Ovary (tissue), 9 donors: Measurements from ENCODE around the gene PFKL. TPM values are rescaled to one million over a fixed set of nuclear protein-coding genes. Genes with fewer than 3 reads are reported as not detected.
A peak's percentile ranks its signal among the peaks of the same experiment; 100 is the strongest.

Experiments used
- DNase-seq, 5 donors: peaks; one replicate each; pipeline ENCODE4 v3.0.0-alpha.2; 2019 to 2020
- H3K27ac ChIP-seq, 2 donors: fragments of 200-600 bp; one replicate each; pipeline versions ENCODE4 v1.5.1 to v1.8.0; 2019 to 2022
- H3K27me3 ChIP-seq: fragments of 200-600 bp; one replicate; pipeline ENCODE4 v1.8.0; 2022
- H3K36me3 ChIP-seq: fragments of 200-600 bp; sonication (generic); one replicate; pipeline ENCODE4 v1.5.1; 2019
- H3K4me1 ChIP-seq: one replicate; pipeline ENCODE4 v1.8.1; 2013; ENCODE audit warnings: mild to moderate bottlenecking, moderate library complexity; ENCODE audit not compliant: insufficient read depth
- H3K4me3 ChIP-seq: fragments of 200-600 bp; sonication (generic); one replicate; pipeline ENCODE4 v1.5.1; 2017
- H3K9me3 ChIP-seq, 2 donors: fragments of 200-600 bp in 1 of 2; sonication (generic) in 1 of 2; one replicate each; pipeline versions ENCODE4 v1.5.1 to v1.8.1; 2013 to 2019; ENCODE audit warnings: mild to moderate bottlenecking in 1 of 2, moderate library complexity in 1 of 2
- CTCF ChIP-seq, 3 donors: fragments of 450-650 bp in 2 of 3; fragments of 200-600 bp in 1 of 3; IDR thresholded peaks; one replicate each; pipeline versions ENCODE4 v1.5.1 to v1.8.0; 2016 to 2022; ENCODE audit warnings: antibody characterized with exemption in 3 of 3, mild to moderate bottlenecking in 1 of 3
- EP300 ChIP-seq: sonication (generic); formaldehyde crosslinking; IDR thresholded peaks from one replicate; pipeline ENCODE4 v1.6.1; 2017; ENCODE audit warnings: antibody characterized with exemption
- POLR2A ChIP-seq: fragments of 450-650 bp; IDR thresholded peaks from one replicate; pipeline ENCODE4 v1.6.1; 2017; ENCODE audit warnings: antibody characterized with exemption, mild to moderate bottlenecking, moderate library complexity
- WGBS, 3 donors: extraction: QIAGEN DNeasy Blood & Tissue Kit in 1 of 3; methylation state at CpG; one replicate each; pipeline versions ENCODE4 v1.1.5 to v1.1.7; 2013 to 2017; 5-methylcytosine and 5-hydroxymethylcytosine counted together
- intact Hi-C, 4 donors: fragments of 100-400 bp; cut with DNase I; formaldehyde crosslinking; loops; one replicate each; pipeline versions ENCODE4 v1.11.0 to v1.15.1; 2022 to 2023
- polyA plus RNA-seq, 2 donors: library from polyadenylated mRNA; stranded (reverse); fragments of 200-250 nt in 1 of 2; fragments of 350-450 nt in 1 of 2; fragmentation: Illumina TruSeq in 1 of 2; extraction: RNeasy Lipid Tissue Mini Kit (QIAGEN cat#74804) in 1 of 2; gene quantifications; one replicate each; pipeline ENCODE4 v1.2.3, GENCODE V29; 2013 to 2014
- total RNA-seq, 7 donors: library from RNA; depleted of rRNA in 2 of 7; stranded (reverse); fragments of >200 nt in 2 of 7; fragmentation: NEBNext Ultra II Directional in 3 of 7; extraction: Animal tissue kit (Norgen Biotek cat#: 25700) in 3 of 7; gene quantifications; one replicate each; pipeline versions ENCODE4 v1.1.0 to v1.2.4, GENCODE V29; 2016 to 2023
- donor health status: DM: no; HTN: no; CAD: no; lungs with moderate emphysema.
- donor health status: DM: no; HTN: no; CAD: no.
- donor health status: Bipolar disorder and iron deficiency.
- donor health status: DM: yes; HTN: yes; CAD: no.
- donor health status: DM: no; HTN: no; CAD: no.
- donor health status: DM: yes; HTN: yes; CAD: no.

The PFKL gene
- total and polyA plus RNA-seq, 9 donors, result 12.6 to 104 (median 81.8) TPM

- H3K27ac ChIP-seq, result no peak overlapping the region
- intact Hi-C loops, result no loop called here
- no peak overlapping the region for H3K4me3 ChIP-seq
- TF ChIP-seq CTCF (IDR thresholded peaks at IDR 0.05) (no peak), EP300 (no peak), POLR2A (no peak)
- WGBS, 3 donors, result 16 to 26% (median 25%) methylated on average over 33 to 35 of the region's 35 CpGs
- H3K27me3 ChIP-seq, result no peaks in the 10 kb centered on the region
- H3K36me3 ChIP-seq, result no peaks in the 10 kb centered on the region
- H3K4me1 ChIP-seq, result peaks cover 7% of the 10 kb centered on the region
- DNase-seq, result peak in 1 of 5 donors; percentile 44
- H3K9me3 ChIP-seq, result peaks cover 0 to 5% of the 10 kb centered on the region in 2 donors
Observed at GRCh38 chr21:44368711-44369446, 69.0 kb downstream of the PFKL start.

GRCh38 chr21:44370027-44370735 lies 70.3 kb downstream of the PFKL start:
- peak; percentile 63 to 74 (median 67) for DNase-seq
- Histone ChIP-seq H3K9me3 (no peaks in the 10 kb centered on the region), H3K27ac (peak overlapping the region in 1 of 2 donors; percentile 49), H3K4me1 (peaks cover 7% of the 10 kb centered on the region), H3K36me3 (no peaks in the 10 kb centered on the region), H3K27me3 (no peaks in the 10 kb centered on the region), H3K4me3 (no peak overlapping the region)
- no peak for TF ChIP-seq CTCF (IDR thresholded peaks at IDR 0.05)
- TF ChIP-seq POLR2A, result no peak
- no peak for TF ChIP-seq EP300
- intact Hi-C loops, result no loop called here
- 2 to 17% (median 2%) methylated on average over 29 of the region's 29 CpGs for WGBS, 3 donors

GRCh38 chr21:44370786-44371410 lies 71.0 kb downstream of the PFKL start:
- peak in 2 of 5 donors; percentile 38 to 44 for DNase-seq
- Histone ChIP-seq H3K27me3 (no peaks in the 10 kb centered on the region), H3K27ac (peak overlapping the region in 1 of 2 donors; percentile 49), H3K36me3 (no peaks in the 10 kb centered on the region), H3K9me3 (no peaks in the 10 kb centered on the region), H3K4me3 (no peak overlapping the region), H3K4me1 (peaks cover 7% of the 10 kb centered on the region)
- intact Hi-C loops, result no loop called here
- TF ChIP-seq POLR2A, result no peak
- no peak for TF ChIP-seq CTCF (IDR thresholded peaks at IDR 0.05)
- TF ChIP-seq EP300, result no peak
- WGBS, 3 donors, result 64 to 75% (median 66%) methylated on average over 36 to 37 of the region's 37 CpGs

- WGBS, 3 donors, result 90 to 93% (median 91%) methylated on average over 6 of the region's 6 CpGs
- peak in 1 of 5 donors; percentile 13 for DNase-seq
- H3K27me3 ChIP-seq, result no peaks in the 10 kb centered on the region
Observed at GRCh38 chr21:44371596-44371995, 71.7 kb downstream of the PFKL start.

More at GRCh38 chr21:44371596-44371995, 71.7 kb downstream of the PFKL start:
- Histone ChIP-seq H3K9me3 (no peaks in the 10 kb centered on the region), H3K27ac (no peak overlapping the region), H3K36me3 (no peaks in the 10 kb centered on the region), H3K4me1 (peaks cover 7% of the 10 kb centered on the region), H3K4me3 (no peak overlapping the region)
- no peak for TF ChIP-seq POLR2A
- no peak for TF ChIP-seq EP300
- TF ChIP-seq CTCF (IDR thresholded peaks at IDR 0.05), result no peak
- intact Hi-C loops, result no loop called here
